Measurements from ENCODE around the gene MMP25. TPM values are rescaled to one million over a fixed set of nuclear protein-coding genes. Genes with fewer than 3 reads are reported as not detected.
A peak's percentile ranks its signal among the peaks of the same experiment; 100 is the strongest.

Gene MMP25
- total RNA-seq, 1 experiment from 2014 or later, result 0.80 TPM

- POLR2A ChIA-PET (ENCODE audit: low non-redundant PET), result no interaction called here
- no TSS peak for BruUV-seq (replicated peaks)
- Histone ChIP-seq H3K36me3 (ENCODE audit: insufficient read depth, low read length, poor library complexity, severe bottlenecking) (peaks cover 3% of the 10 kb centered on the region), H3K4me1 (ENCODE audit: insufficient read depth, low read length, poor library complexity, severe bottlenecking) (peaks cover 29% of the 10 kb centered on the region), H3K27me3 (replicated peaks; ENCODE audit: insufficient read depth, low read depth, low read length, poor library complexity) (no peaks in the 10 kb centered on the region), H3K4me3 (ENCODE audit: low read depth, low read length, poor library complexity, severe bottlenecking) (peak overlapping the region; percentile 63), H3K9me3 (ENCODE audit: low read depth, low read length, poor library complexity, severe bottlenecking) (no peaks in the 10 kb centered on the region), H3K27ac (ENCODE audit: low read depth, low read length, poor library complexity, severe bottlenecking) (peak overlapping the region; percentile 97)
- TF ChIP-seq CTCF (conservative IDR thresholded peaks at IDR 0.05; ENCODE audit: low read depth, low read length) (peak; percentile 41), EZH2 (IDR thresholded peaks at IDR 0.05; ENCODE audit: borderline replicate concordance, low read depth, low read length, poor library complexity, severe bottlenecking) (no peak)
- intact Hi-C loops (cut with micrococcal nuclease; ENCODE audit: unreplicated experiment), result no loop called here
- CTCF ChIA-PET, result interaction anchor here (0.5 to 2.9 kb wide), 3 partner anchors 10 to 184 kb away, joined by 3 to 9 read pairs (median 4); no protein-coding TSS in a partner anchor
- DNase-seq (ENCODE audit: low spot score), result peak; percentile 87
Observed at GRCh38 chr16:3021449-3022207, 24.7 kb upstream of the MMP25 start.

- Histone ChIP-seq H3K4me1 (ENCODE audit: insufficient read depth, low read length, poor library complexity, severe bottlenecking) (peaks cover 29% of the 10 kb centered on the region), H3K36me3 (ENCODE audit: insufficient read depth, low read length, poor library complexity, severe bottlenecking) (peaks cover 3% of the 10 kb centered on the region), H3K27ac (ENCODE audit: low read depth, low read length, poor library complexity, severe bottlenecking) (peak overlapping the region; percentile 97), H3K9me3 (ENCODE audit: low read depth, low read length, poor library complexity, severe bottlenecking) (no peaks in the 10 kb centered on the region), H3K4me3 (ENCODE audit: low read depth, low read length, poor library complexity, severe bottlenecking) (peak overlapping the region; percentile 63), H3K27me3 (replicated peaks; ENCODE audit: insufficient read depth, low read depth, low read length, poor library complexity) (no peaks in the 10 kb centered on the region)
- no peak for TF ChIP-seq CTCF (conservative IDR thresholded peaks at IDR 0.05; ENCODE audit: low read depth, low read length)
- TF ChIP-seq EZH2 (IDR thresholded peaks at IDR 0.05; ENCODE audit: borderline replicate concordance, low read depth, low read length, poor library complexity, severe bottlenecking), result no peak
- DNase-seq (ENCODE audit: low spot score), result peak; percentile 93
- POLR2A ChIA-PET (ENCODE audit: low non-redundant PET), result no interaction called here
- BruUV-seq (replicated peaks), result no TSS peak
- intact Hi-C loops (cut with micrococcal nuclease; ENCODE audit: unreplicated experiment), result no loop called here
- CTCF ChIA-PET, result interaction anchor here (2.9 kb wide), 1 partner anchor 9 kb away, joined by 9 read pairs; no protein-coding TSS in a partner anchor
Observed at GRCh38 chr16:3022208-3022683, 24.1 kb upstream of the MMP25 start.

- POLR2A ChIA-PET (ENCODE audit: low non-redundant PET), result no interaction called here
- H3K36me3 ChIP-seq (ENCODE audit: insufficient read depth, low read length, poor library complexity, severe bottlenecking), result peaks cover 3% of the 10 kb centered on the region
- peak; percentile 37 for DNase-seq (ENCODE audit: low spot score)
- CTCF ChIA-PET, result interaction anchor here (1.1 to 2.9 kb wide), 2 partner anchors 9 to 19 kb away, joined by 3 to 9 read pairs; no protein-coding TSS in a partner anchor
- H3K4me3 ChIP-seq (ENCODE audit: low read depth, low read length, poor library complexity, severe bottlenecking), result peak overlapping the region; percentile 71
- peak overlapping the region; percentile 97 for H3K27ac ChIP-seq (ENCODE audit: low read depth, low read length, poor library complexity, severe bottlenecking)
- H3K4me1 ChIP-seq (ENCODE audit: insufficient read depth, low read length, poor library complexity, severe bottlenecking), result peaks cover 29% of the 10 kb centered on the region
- TF ChIP-seq CTCF (conservative IDR thresholded peaks at IDR 0.05; ENCODE audit: low read depth, low read length) (no peak), EZH2 (IDR thresholded peaks at IDR 0.05; ENCODE audit: borderline replicate concordance, low read depth, low read length, poor library complexity, severe bottlenecking) (no peak)
- H3K27me3 ChIP-seq (replicated peaks; ENCODE audit: insufficient read depth, low read depth, low read length, poor library complexity), result no peaks in the 10 kb centered on the region
- H3K9me3 ChIP-seq (ENCODE audit: low read depth, low read length, poor library complexity, severe bottlenecking), result no peaks in the 10 kb centered on the region
- BruUV-seq (replicated peaks), result TSS peak; percentile 90
- intact Hi-C loops (cut with micrococcal nuclease; ENCODE audit: unreplicated experiment), result no loop called here
Observed at GRCh38 chr16:3022684-3023414, 23.5 kb upstream of the MMP25 start.

Measured in A673 (cell line).